Measurements from ENCODE around the gene RNF44.

DNA sequence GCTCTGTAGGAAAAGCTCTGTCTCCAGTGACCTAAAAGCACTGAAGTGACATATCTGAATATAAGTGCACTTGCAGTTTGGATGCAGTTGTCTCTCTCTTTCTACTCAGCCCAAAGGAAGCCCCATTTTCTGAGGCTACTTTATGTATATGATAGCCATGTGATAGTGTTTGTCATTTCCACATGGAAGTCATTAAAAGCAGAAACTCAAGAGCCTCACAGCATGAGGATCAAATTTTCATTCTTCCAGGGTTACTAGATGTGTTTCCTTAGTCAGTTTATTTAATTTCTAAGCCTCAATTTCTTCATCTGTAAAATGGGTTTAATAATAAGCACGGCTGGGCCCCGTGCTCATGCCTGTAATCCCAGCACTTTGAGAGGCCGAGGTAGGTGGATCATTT lies 36.7 kb downstream of the RNF44 start:
- no peak for TF ChIP-seq EZH2 (IDR thresholded peaks at IDR 0.05; ENCODE audit: borderline replicate concordance, low read length)
- TF ChIP-seq, protein P1, sequence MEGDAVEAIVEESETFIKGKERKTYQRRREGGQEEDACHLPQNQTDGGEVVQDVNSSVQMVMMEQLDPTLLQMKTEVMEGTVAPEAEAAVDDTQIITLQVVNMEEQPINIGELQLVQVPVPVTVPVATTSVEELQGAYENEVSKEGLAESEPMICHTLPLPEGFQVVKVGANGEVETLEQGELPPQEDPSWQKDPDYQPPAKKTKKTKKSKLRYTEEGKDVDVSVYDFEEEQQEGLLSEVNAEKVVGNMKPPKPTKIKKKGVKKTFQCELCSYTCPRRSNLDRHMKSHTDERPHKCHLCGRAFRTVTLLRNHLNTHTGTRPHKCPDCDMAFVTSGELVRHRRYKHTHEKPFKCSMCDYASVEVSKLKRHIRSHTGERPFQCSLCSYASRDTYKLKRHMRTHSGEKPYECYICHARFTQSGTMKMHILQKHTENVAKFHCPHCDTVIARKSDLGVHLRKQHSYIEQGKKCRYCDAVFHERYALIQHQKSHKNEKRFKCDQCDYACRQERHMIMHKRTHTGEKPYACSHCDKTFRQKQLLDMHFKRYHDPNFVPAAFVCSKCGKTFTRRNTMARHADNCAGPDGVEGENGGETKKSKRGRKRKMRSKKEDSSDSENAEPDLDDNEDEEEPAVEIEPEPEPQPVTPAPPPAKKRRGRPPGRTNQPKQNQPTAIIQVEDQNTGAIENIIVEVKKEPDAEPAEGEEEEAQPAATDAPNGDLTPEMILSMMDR (conservative IDR thresholded peaks at IDR 0.05 in 1 of 2, IDR thresholded peaks at IDR 0.05 in 1 of 2; ENCODE audit: extremely low read depth in 1 of 2, insufficient read depth in 1 of 2, low read depth in 1 of 2, low read length in 2 of 2) = no peak
